ENCODE measurements around the gene MYO18B.

Gene MYO18B

GRCh38 chr22:25838960-25839741 is 97.2 kb downstream of the MYO18B start:
- no peak for TF ChIP-seq CTCF (IDR thresholded peaks at IDR 0.05; ENCODE audit: low read depth, low read length)
- no peak overlapping the region for H3K4me3 ChIP-seq (ENCODE audit: low read depth, low read length)

- no peak overlapping the region for H3K4me3 ChIP-seq (ENCODE audit: low read depth, low read length)
Observed at GRCh38 chr22:25839755-25840154, 97.8 kb downstream of the MYO18B start.

GRCh38 chr22:25840167-25840566 is 98.2 kb downstream of the MYO18B start:
- no peak for TF ChIP-seq CTCF (IDR thresholded peaks at IDR 0.05; ENCODE audit: low read depth, low read length)
- no peak overlapping the region for H3K4me3 ChIP-seq (ENCODE audit: low read depth, low read length)

More at GRCh38 chr22:25839755-25840154, 97.8 kb downstream of the MYO18B start:
- TF ChIP-seq CTCF (IDR thresholded peaks at IDR 0.05; ENCODE audit: low read depth, low read length), result no peak

GRCh38 chr22:25840891-25841290 is 98.9 kb downstream of the MYO18B start:
- no peak overlapping the region for H3K4me3 ChIP-seq (ENCODE audit: low read depth, low read length)
- no peak for TF ChIP-seq CTCF (IDR thresholded peaks at IDR 0.05; ENCODE audit: low read depth, low read length)

- no peak for TF ChIP-seq CTCF (IDR thresholded peaks at IDR 0.05; ENCODE audit: low read depth, low read length)
- H3K4me3 ChIP-seq (ENCODE audit: low read depth, low read length), result no peak overlapping the region
Observed at GRCh38 chr22:25841775-25842174, 99.8 kb downstream of the MYO18B start.

- no peak for TF ChIP-seq CTCF (IDR thresholded peaks at IDR 0.05; ENCODE audit: low read depth, low read length)
Observed at GRCh38 chr22:25843660-25844405, 101.8 kb downstream of the MYO18B start.

GRCh38 chr22:25844601-25845000 is 102.6 kb downstream of the MYO18B start:
- no peak for TF ChIP-seq CTCF (IDR thresholded peaks at IDR 0.05; ENCODE audit: low read depth, low read length)

More at GRCh38 chr22:25843660-25844405, 101.8 kb downstream of the MYO18B start:
- no peak overlapping the region for H3K4me3 ChIP-seq (ENCODE audit: low read depth, low read length)

More at GRCh38 chr22:25844601-25845000, 102.6 kb downstream of the MYO18B start:
- H3K4me3 ChIP-seq (ENCODE audit: low read depth, low read length), result no peak overlapping the region

Data from WI38 (cell line).